Measurements from ENCODE around the gene TRMU.

The TRMU gene

DNA sequence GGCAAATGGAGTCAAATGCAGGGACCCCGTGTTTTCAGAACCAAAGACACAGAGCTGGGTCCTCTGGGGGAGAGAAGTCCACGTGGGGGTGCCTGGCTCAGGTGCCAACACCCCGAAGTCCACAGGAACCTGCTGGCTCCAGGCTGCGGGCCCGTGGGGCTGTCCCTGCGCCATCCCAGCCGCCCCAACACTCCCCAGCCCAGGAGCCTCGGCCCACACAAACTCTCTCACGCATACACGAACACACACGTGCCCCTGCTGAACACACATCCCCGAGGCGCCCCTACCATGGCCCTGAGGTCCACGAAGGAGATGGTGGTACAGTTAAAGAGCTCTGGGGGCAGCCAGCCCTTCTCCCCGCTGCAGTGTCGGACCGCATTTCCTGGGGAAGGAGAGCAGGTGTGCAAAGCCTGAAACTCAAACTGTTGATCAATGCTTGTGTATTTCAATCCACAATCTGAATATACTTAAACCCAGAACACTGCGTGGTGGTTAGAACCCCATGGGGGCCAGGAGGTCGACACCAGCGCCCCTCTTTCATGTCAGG is 54.7 kb downstream of the TRMU start (continued):
- no peak for TF ChIP-seq OSR1 (CRISPR knock-in tag; IDR thresholded peaks at IDR 0.05)
- TF ChIP-seq BACH2 (CRISPR knock-in tag; IDR thresholded peaks at IDR 0.05; ENCODE audit: borderline replicate concordance): no peak
- TF ChIP-seq ISL1 (CRISPR knock-in tag; IDR thresholded peaks at IDR 0.05): no peak
- TF ChIP-seq SNAI2 (CRISPR knock-in tag; IDR thresholded peaks at IDR 0.05): no peak
- no peak for TF ChIP-seq RARB (CRISPR knock-in tag; IDR thresholded peaks at IDR 0.05)
- TF ChIP-seq ARNTL (CRISPR knock-in tag; IDR thresholded peaks at IDR 0.05; ENCODE audit: borderline replicate concordance, low read depth): no peak

DNA sequence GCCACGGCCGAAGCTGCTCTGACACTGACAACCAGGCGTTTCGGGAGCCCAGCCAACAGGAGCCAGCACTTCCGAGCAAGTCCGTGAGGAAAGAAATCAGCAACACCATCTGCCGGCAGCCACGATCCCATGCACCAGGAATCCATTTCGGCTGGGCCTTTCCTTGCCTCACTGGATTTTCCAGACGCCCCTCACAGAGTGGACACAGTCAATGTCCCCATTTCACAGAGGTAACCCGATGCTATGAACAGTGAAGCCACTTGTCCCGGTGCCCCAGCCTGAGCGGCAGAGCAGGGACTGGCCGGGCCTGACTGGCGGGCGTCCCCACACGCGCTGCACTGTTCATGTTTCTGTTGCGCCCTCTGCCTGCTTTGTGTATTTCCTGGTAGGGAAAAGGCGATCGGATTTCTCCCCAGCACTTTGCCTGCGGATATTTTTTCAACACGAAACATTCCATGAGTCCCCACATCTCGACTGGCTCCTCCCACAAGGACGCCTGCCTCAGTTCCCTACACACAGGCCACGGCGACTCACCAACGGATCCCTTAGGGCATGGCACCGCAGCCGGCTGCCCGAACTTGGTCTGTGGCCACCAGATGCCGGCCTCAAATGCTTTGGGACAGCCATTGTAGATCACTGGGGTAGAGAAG is 55.3 kb downstream of the TRMU start:
- peak; percentile 90 for ATAC-seq
- no peak for TF ChIP-seq BACH2 (CRISPR knock-in tag; IDR thresholded peaks at IDR 0.05; ENCODE audit: borderline replicate concordance)
- TF ChIP-seq ZNF70 (CRISPR knock-in tag; IDR thresholded peaks at IDR 0.05): no peak
- no peak for TF ChIP-seq SNAI2 (CRISPR knock-in tag; IDR thresholded peaks at IDR 0.05)
- TF ChIP-seq PPARA (CRISPR knock-in tag; IDR thresholded peaks at IDR 0.05; ENCODE audit: borderline replicate concordance): no peak
- no peak for TF ChIP-seq ZFP3 (CRISPR knock-in tag; IDR thresholded peaks at IDR 0.05)
- TF ChIP-seq RARB (CRISPR knock-in tag; IDR thresholded peaks at IDR 0.05): no peak
- TF ChIP-seq ZNF8 (CRISPR knock-in tag; IDR thresholded peaks at IDR 0.05): no peak
- TF ChIP-seq ZC3H10 (CRISPR knock-in tag; IDR thresholded peaks at IDR 0.05): no peak
- no peak for TF ChIP-seq TCF4 (CRISPR knock-in tag; IDR thresholded peaks at IDR 0.05; ENCODE audit: borderline replicate concordance)
- TF ChIP-seq, protein P1, sequence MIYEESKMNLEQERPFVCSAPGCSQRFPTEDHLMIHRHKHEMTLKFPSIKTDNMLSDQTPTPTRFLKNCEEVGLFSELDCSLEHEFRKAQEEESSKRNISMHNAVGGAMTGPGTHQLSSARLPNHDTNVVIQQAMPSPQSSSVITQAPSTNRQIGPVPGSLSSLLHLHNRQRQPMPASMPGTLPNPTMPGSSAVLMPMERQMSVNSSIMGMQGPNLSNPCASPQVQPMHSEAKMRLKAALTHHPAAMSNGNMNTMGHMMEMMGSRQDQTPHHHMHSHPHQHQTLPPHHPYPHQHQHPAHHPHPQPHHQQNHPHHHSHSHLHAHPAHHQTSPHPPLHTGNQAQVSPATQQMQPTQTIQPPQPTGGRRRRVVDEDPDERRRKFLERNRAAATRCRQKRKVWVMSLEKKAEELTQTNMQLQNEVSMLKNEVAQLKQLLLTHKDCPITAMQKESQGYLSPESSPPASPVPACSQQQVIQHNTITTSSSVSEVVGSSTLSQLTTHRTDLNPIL (CRISPR knock-in tag; IDR thresholded peaks at IDR 0.05; ENCODE audit: low read depth): no peak
- TF ChIP-seq GLIS3 (CRISPR knock-in tag; IDR thresholded peaks at IDR 0.05): no peak
- TF ChIP-seq ZFP30 (CRISPR knock-in tag; IDR thresholded peaks at IDR 0.05): no peak
- TF ChIP-seq ZNF565 (CRISPR knock-in tag; conservative IDR thresholded peaks at IDR 0.05; ENCODE audit: low read depth): no peak
- TF ChIP-seq ARNTL (CRISPR knock-in tag; IDR thresholded peaks at IDR 0.05; ENCODE audit: borderline replicate concordance, low read depth): no peak
- no peak for TF ChIP-seq OSR1 (CRISPR knock-in tag; IDR thresholded peaks at IDR 0.05)
- no peak for TF ChIP-seq CSDC2 (CRISPR knock-in tag; IDR thresholded peaks at IDR 0.05)

DNA sequence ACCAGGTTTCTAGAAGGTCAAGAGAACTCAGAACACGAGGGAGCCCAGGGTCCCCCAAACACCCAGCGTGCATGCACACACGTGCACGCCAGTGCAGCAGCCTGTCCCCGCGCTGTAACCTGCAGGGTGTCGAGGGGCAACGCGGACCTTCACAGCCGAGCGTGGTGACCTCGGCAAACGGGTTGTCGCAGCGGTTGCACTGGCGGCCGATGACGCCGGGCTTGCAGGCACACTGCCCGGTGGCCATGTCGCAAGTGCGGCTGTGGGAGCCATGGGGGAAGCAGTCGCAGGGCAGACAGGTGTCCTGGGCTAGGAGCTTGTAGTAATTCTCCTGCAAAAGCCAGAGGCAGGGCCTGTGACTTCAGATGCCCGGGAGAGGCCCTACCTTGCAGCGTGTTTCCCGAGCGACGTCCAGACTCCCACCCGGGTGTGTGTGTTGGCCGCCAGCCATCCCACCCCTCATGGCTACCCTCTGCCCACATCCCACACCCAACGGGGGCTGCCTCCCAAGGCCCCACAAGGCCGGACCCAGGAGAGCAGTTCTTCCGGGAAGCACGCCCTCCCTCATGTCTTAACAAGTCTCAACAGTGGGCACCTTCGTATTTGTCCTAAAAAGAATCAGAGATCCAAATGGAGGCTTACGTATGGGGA is 56.1 kb downstream of the TRMU start:
- TF ChIP-seq, protein P2, sequence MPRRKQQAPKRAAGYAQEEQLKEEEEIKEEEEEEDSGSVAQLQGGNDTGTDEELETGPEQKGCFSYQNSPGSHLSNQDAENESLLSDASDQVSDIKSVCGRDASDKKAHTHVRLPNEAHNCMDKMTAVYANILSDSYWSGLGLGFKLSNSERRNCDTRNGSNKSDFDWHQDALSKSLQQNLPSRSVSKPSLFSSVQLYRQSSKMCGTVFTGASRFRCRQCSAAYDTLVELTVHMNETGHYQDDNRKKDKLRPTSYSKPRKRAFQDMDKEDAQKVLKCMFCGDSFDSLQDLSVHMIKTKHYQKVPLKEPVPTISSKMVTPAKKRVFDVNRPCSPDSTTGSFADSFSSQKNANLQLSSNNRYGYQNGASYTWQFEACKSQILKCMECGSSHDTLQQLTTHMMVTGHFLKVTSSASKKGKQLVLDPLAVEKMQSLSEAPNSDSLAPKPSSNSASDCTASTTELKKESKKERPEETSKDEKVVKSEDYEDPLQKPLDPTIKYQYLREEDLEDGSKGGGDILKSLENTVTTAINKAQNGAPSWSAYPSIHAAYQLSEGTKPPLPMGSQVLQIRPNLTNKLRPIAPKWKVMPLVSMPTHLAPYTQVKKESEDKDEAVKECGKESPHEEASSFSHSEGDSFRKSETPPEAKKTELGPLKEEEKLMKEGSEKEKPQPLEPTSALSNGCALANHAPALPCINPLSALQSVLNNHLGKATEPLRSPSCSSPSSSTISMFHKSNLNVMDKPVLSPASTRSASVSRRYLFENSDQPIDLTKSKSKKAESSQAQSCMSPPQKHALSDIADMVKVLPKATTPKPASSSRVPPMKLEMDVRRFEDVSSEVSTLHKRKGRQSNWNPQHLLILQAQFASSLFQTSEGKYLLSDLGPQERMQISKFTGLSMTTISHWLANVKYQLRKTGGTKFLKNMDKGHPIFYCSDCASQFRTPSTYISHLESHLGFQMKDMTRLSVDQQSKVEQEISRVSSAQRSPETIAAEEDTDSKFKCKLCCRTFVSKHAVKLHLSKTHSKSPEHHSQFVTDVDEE (CRISPR knock-in tag; IDR thresholded peaks at IDR 0.05): no peak
- TF ChIP-seq, protein P3, sequence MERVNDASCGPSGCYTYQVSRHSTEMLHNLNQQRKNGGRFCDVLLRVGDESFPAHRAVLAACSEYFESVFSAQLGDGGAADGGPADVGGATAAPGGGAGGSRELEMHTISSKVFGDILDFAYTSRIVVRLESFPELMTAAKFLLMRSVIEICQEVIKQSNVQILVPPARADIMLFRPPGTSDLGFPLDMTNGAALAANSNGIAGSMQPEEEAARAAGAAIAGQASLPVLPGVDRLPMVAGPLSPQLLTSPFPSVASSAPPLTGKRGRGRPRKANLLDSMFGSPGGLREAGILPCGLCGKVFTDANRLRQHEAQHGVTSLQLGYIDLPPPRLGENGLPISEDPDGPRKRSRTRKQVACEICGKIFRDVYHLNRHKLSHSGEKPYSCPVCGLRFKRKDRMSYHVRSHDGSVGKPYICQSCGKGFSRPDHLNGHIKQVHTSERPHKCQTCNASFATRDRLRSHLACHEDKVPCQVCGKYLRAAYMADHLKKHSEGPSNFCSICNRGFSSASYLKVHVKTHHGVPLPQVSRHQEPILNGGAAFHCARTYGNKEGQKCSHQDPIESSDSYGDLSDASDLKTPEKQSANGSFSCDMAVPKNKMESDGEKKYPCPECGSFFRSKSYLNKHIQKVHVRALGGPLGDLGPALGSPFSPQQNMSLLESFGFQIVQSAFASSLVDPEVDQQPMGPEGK (CRISPR knock-in tag; IDR thresholded peaks at IDR 0.05; ENCODE audit: borderline replicate concordance): no peak
- TF ChIP-seq RARB (CRISPR knock-in tag; IDR thresholded peaks at IDR 0.05) (no peak), TOX (CRISPR knock-in tag; IDR thresholded peaks at IDR 0.05; ENCODE audit: borderline replicate concordance) (no peak), ZFP30 (CRISPR knock-in tag; IDR thresholded peaks at IDR 0.05) (no peak), ARNTL (CRISPR knock-in tag; IDR thresholded peaks at IDR 0.05; ENCODE audit: borderline replicate concordance, low read depth) (no peak)
- TF ChIP-seq, protein P1 (CRISPR knock-in tag; IDR thresholded peaks at IDR 0.05; ENCODE audit: low read depth): no peak
- ATAC-seq: no peak
